ENCODE measurements around the gene KRTAP1-3.
"Not testable (repeated sequence)": the region's sequence is repeated elsewhere in the genome, so short reads cannot be mapped to it uniquely, and the experiment has no call there.

Gene KRTAP1-3

GRCh38 chr17:41063449-41063848 is 28.8 kb upstream of the KRTAP1-3 start:
- no peak overlapping the region for H2AFZ ChIP-seq (ENCODE audit: low read length)
- H2AK5ac ChIP-seq (ENCODE audit: low read depth, low read length), result no peak overlapping the region
- no peak overlapping the region for H3K9ac ChIP-seq (ENCODE audit: low read depth, low read length, poor library complexity)
- H3K23ac ChIP-seq (ENCODE audit: low read depth, low read length, poor library complexity), result no peak overlapping the region
- H2BK12ac ChIP-seq (ENCODE audit: low read length), result no peak overlapping the region
- H3K18ac ChIP-seq (ENCODE audit: low read length), result no peak overlapping the region
- WGBS, 2 donors (ENCODE audit: extremely low coverage in 2 of 2, insufficient read length in 2 of 2, insufficient replicate concordance in 1 of 2), result no CpG with 5 or more reads among the region's 4 CpGs
- no peaks in the 10 kb centered on the region for H3K36me3 ChIP-seq (replicated peaks in 1 of 2; ENCODE audit: control insufficient read depth in 2 of 2, insufficient read depth in 2 of 2, low read length in 2 of 2)
- no peak overlapping the region for H4K91ac ChIP-seq (ENCODE audit: low read depth, low read length, poor library complexity)
- no peaks in the 10 kb centered on the region for H3K27me3 ChIP-seq (ENCODE audit: control insufficient read depth in 3 of 3, insufficient read depth in 3 of 3, low read depth in 1 of 3, low read length in 3 of 3)
- H3K79me1 ChIP-seq (ENCODE audit: low read depth, low read length), result no peaks in the 10 kb centered on the region
- H2BK15ac ChIP-seq (ENCODE audit: low read length), result no peak overlapping the region
- H3K4me2 ChIP-seq (ENCODE audit: insufficient read depth, low read length, poor library complexity, severe bottlenecking), result no peak overlapping the region
- no peak overlapping the region for H3K4me3 ChIP-seq (ENCODE audit: low read length in 2 of 2)
- H3K4me1 ChIP-seq (ENCODE audit: control insufficient read depth in 2 of 2, insufficient read depth in 1 of 2, low read depth in 1 of 2, low read length in 2 of 2), result peaks cover 0 to 2% of the 10 kb centered on the region in 2 donors
- no peak overlapping the region for H2BK5ac ChIP-seq (ENCODE audit: low read length)
- H3K14ac ChIP-seq (ENCODE audit: low read length), result no peak overlapping the region
- H3K4ac ChIP-seq (ENCODE audit: low read length), result no peak overlapping the region
- no peak overlapping the region for H2BK120ac ChIP-seq (ENCODE audit: low read depth, low read length)
- H4K8ac ChIP-seq (ENCODE audit: low read depth, low read length), result no peak overlapping the region
- DNase-seq (ENCODE audit: low spot score), result no peak
- H3K27ac ChIP-seq (replicated peaks; ENCODE audit: low read length), result no peak overlapping the region
- no peaks in the 10 kb centered on the region for H3K9me3 ChIP-seq (replicated peaks in 1 of 2; ENCODE audit: control insufficient read depth in 2 of 2, insufficient read depth in 1 of 2, low read depth in 1 of 2, low read length in 2 of 2)

GRCh38 chr17:41061964-41062363 is 27.3 kb upstream of the KRTAP1-3 start:
- Histone ChIP-seq H3K4me2 (ENCODE audit: insufficient read depth, low read length, poor library complexity, severe bottlenecking) (no peak overlapping the region), H4K91ac (ENCODE audit: low read depth, low read length, poor library complexity) (no peak overlapping the region), H3K79me1 (ENCODE audit: low read depth, low read length) (no peaks in the 10 kb centered on the region), H3K4ac (ENCODE audit: low read length) (no peak overlapping the region), H2BK120ac (ENCODE audit: low read depth, low read length) (no peak overlapping the region), H2BK5ac (ENCODE audit: low read length) (no peak overlapping the region), H3K4me3 (ENCODE audit: low read length in 2 of 2) (no peak overlapping the region), H4K8ac (ENCODE audit: low read depth, low read length) (no peak overlapping the region), H3K14ac (ENCODE audit: low read length) (no peak overlapping the region), H3K4me1 (ENCODE audit: control insufficient read depth in 2 of 2, insufficient read depth in 1 of 2, low read depth in 1 of 2, low read length in 2 of 2) (peaks cover 0 to 2% of the 10 kb centered on the region in 2 donors), H2BK15ac (ENCODE audit: low read length) (no peak overlapping the region), H3K9me3 (replicated peaks in 1 of 2; ENCODE audit: control insufficient read depth in 2 of 2, insufficient read depth in 1 of 2, low read depth in 1 of 2, low read length in 2 of 2) (no peaks in the 10 kb centered on the region), H3K18ac (ENCODE audit: low read length) (no peak overlapping the region), H2BK12ac (ENCODE audit: low read length) (no peak overlapping the region), H3K36me3 (replicated peaks in 1 of 2; ENCODE audit: control insufficient read depth in 2 of 2, insufficient read depth in 2 of 2, low read length in 2 of 2) (no peaks in the 10 kb centered on the region), H3K23ac (ENCODE audit: low read depth, low read length, poor library complexity) (no peak overlapping the region), H3K27ac (replicated peaks; ENCODE audit: low read length) (no peak overlapping the region), H3K9ac (ENCODE audit: low read depth, low read length, poor library complexity) (no peak overlapping the region), H3K27me3 (ENCODE audit: control insufficient read depth in 3 of 3, insufficient read depth in 3 of 3, low read depth in 1 of 3, low read length in 3 of 3) (no peaks in the 10 kb centered on the region), H2AFZ (ENCODE audit: low read length) (no peak overlapping the region), H2AK5ac (ENCODE audit: low read depth, low read length) (no peak overlapping the region)
- DNase-seq (ENCODE audit: low spot score), result no peak
- WGBS, 2 donors (ENCODE audit: extremely low coverage in 2 of 2, insufficient read length in 2 of 2, insufficient replicate concordance in 1 of 2), result no CpG with 5 or more reads among the region's 1 CpG

DNA sequence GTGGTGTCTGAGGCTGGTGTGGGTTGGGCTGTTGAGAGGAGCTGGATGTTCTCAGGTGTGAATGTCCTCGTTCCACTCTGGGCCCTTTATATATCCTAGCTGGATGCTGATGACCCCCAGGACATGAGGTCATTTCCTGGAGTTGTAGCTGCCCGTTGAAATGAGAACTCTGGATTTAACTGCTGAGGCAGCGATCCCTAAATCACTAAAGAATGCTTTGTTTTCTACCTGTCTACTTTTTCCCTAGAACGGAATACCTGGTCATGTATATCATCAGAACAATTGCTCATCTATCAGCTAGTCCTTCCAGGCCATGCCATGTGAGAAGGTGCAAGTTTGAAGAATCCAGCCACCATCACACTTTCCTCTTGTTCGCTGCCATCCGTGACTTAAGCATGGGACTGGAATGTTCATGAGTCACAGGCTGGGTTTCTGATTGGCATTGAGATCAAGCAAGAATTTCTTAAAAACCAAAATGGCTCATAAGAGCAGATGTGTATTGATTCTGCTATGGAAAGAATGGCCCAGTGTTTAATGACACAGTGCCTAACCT is 25.5 kb upstream of the KRTAP1-3 start, which contains the start of gene KRTAP2-3:
Gene KRTAP2-3, minus strand, starts transcription at position 63 of the 553 bp plus-strand sequence. CDS start 64 bp downstream, outside the sequence.
- H3K4me2 ChIP-seq (ENCODE audit: insufficient read depth, low read length, poor library complexity, severe bottlenecking), result no peak within 1 kb of the TSS
- H3K23ac ChIP-seq (ENCODE audit: low read depth, low read length, poor library complexity), result no peak within 1 kb of the TSS
- H3K18ac ChIP-seq (ENCODE audit: low read length), result no peak within 1 kb of the TSS
- no peak within 1 kb of the TSS for H2BK15ac ChIP-seq (ENCODE audit: low read length)
- H2BK12ac ChIP-seq (ENCODE audit: low read length), result no peak within 1 kb of the TSS
- WGBS, 2 donors (ENCODE audit: extremely low coverage in 2 of 2, insufficient read length in 2 of 2, insufficient replicate concordance in 1 of 2), result no CpG with 5 or more reads among the region's 6 CpGs
- no peak within 1 kb of the TSS for H3K4ac ChIP-seq (ENCODE audit: low read length)
- H3K14ac ChIP-seq (ENCODE audit: low read length), result no peak within 1 kb of the TSS
- no peak within 1 kb of the TSS for H3K27ac ChIP-seq (replicated peaks; ENCODE audit: low read length)
- no peak within 1 kb of the TSS for H2BK5ac ChIP-seq (ENCODE audit: low read length)
- H3K27me3 ChIP-seq (ENCODE audit: control insufficient read depth in 3 of 3, insufficient read depth in 3 of 3, low read depth in 1 of 3, low read length in 3 of 3), result no peaks in the 10 kb centered on the region
- no peak within 1 kb of the TSS for H2AFZ ChIP-seq (ENCODE audit: low read length)
- H3K9ac ChIP-seq (ENCODE audit: low read depth, low read length, poor library complexity), result no peak within 1 kb of the TSS
- H3K9me3 ChIP-seq (replicated peaks in 1 of 2; ENCODE audit: control insufficient read depth in 2 of 2, insufficient read depth in 1 of 2, low read depth in 1 of 2, low read length in 2 of 2), result peaks cover 0 to 2% of the 10 kb centered on the region in 2 donors
- no peak within 1 kb of the TSS for H2BK120ac ChIP-seq (ENCODE audit: low read depth, low read length)
- H3K4me1 ChIP-seq (ENCODE audit: control insufficient read depth in 2 of 2, insufficient read depth in 1 of 2, low read depth in 1 of 2, low read length in 2 of 2), result peaks cover 0 to 2% of the 10 kb centered on the region in 2 donors
- H4K8ac ChIP-seq (ENCODE audit: low read depth, low read length), result no peak within 1 kb of the TSS
- no peaks in the 10 kb centered on the region for H3K36me3 ChIP-seq (replicated peaks in 1 of 2; ENCODE audit: control insufficient read depth in 2 of 2, insufficient read depth in 2 of 2, low read length in 2 of 2)
- H3K4me3 ChIP-seq (ENCODE audit: low read length in 2 of 2), result no peak within 1 kb of the TSS
- DNase-seq (ENCODE audit: low spot score), result no peak
- H4K91ac ChIP-seq (ENCODE audit: low read depth, low read length, poor library complexity), result no peak within 1 kb of the TSS
- H2AK5ac ChIP-seq (ENCODE audit: low read depth, low read length), result no peak within 1 kb of the TSS
- H3K79me1 ChIP-seq (ENCODE audit: low read depth, low read length), result no peaks in the 10 kb centered on the region

GRCh38 chr17:41059276-41060051 is 24.8 kb upstream of the KRTAP1-3 start:
- not testable (repeated sequence) for H2BK12ac ChIP-seq (ENCODE audit: low read length); H3K9me3 ChIP-seq (replicated peaks in 1 of 2; ENCODE audit: control insufficient read depth in 2 of 2, insufficient read depth in 1 of 2, low read depth in 1 of 2, low read length in 2 of 2); H3K27me3 ChIP-seq (ENCODE audit: control insufficient read depth in 3 of 3, insufficient read depth in 3 of 3, low read depth in 1 of 3, low read length in 3 of 3); H2BK5ac ChIP-seq (ENCODE audit: low read length); H3K4ac ChIP-seq (ENCODE audit: low read length); H2BK120ac ChIP-seq (ENCODE audit: low read depth, low read length); H4K91ac ChIP-seq (ENCODE audit: low read depth, low read length, poor library complexity); H3K36me3 ChIP-seq (replicated peaks in 1 of 2; ENCODE audit: control insufficient read depth in 2 of 2, insufficient read depth in 2 of 2, low read length in 2 of 2); H3K79me1 ChIP-seq (ENCODE audit: low read depth, low read length); H3K9ac ChIP-seq (ENCODE audit: low read depth, low read length, poor library complexity); H3K4me2 ChIP-seq (ENCODE audit: insufficient read depth, low read length, poor library complexity, severe bottlenecking); H3K27ac ChIP-seq (replicated peaks; ENCODE audit: low read length); DNase-seq (ENCODE audit: low spot score); H3K4me3 ChIP-seq (ENCODE audit: low read length in 2 of 2); H3K4me1 ChIP-seq (ENCODE audit: control insufficient read depth in 2 of 2, insufficient read depth in 1 of 2, low read depth in 1 of 2, low read length in 2 of 2); H3K14ac ChIP-seq (ENCODE audit: low read length); H3K18ac ChIP-seq (ENCODE audit: low read length); H3K23ac ChIP-seq (ENCODE audit: low read depth, low read length, poor library complexity); H2AK5ac ChIP-seq (ENCODE audit: low read depth, low read length); H4K8ac ChIP-seq (ENCODE audit: low read depth, low read length); H2BK15ac ChIP-seq (ENCODE audit: low read length); H2AFZ ChIP-seq (ENCODE audit: low read length)
- WGBS, 2 donors (ENCODE audit: extremely low coverage in 2 of 2, insufficient read length in 2 of 2, insufficient replicate concordance in 1 of 2), result no CpG with 5 or more reads among the region's 31 CpGs

Data from neuronal stem cell (in vitro differentiated cells).